Measurements from ENCODE around the gene MYO15B. TPM values are rescaled to one million over a fixed set of nuclear protein-coding genes. Genes with fewer than 3 reads are reported as not detected.

The MYO15B gene
- total RNA-seq, 1 experiment from 2014 or later: 30.3 TPM

DNA sequence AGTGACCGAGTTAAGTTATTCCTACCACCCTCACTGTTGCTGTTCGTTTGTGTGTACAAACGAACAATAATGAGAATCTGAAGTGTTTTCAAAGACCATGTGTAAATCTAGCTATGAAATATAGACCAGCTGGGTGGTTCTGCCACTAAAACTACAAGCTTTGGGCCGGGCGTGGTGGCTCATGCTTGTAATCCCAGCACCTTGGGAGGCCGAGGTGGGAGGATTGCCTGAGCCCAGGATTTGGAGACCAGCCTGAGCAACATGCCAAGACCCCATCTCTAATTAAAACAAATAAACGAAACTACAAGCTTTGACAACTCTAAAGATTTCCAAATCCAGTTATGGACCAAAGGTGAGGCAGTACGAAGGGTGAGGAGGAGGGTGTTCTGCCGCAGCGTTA lies 78.4 kb downstream of the MYO15B start:
- ChIA-PET RAD21 (ENCODE audit: low non-redundant PET in 1 of 2, low total read pairs in 2 of 2, uncharacterized antibody in 2 of 2, unreplicated experiment in 2 of 2) (interaction anchor here in 1 of 2 experiments (1.3 kb wide), 1 partner anchor 82 kb away, joined by 3 read pairs; no protein-coding TSS in a partner anchor), CTCF (interaction anchor here (1.4 to 2.4 kb wide), 4 partner anchors 11 to 65 kb away, joined by 4 to 14 read pairs (median 8); partner anchors contain the start of gene SMIM5), POLR2A (interaction anchor here (1.3 to 1.5 kb wide), 2 partner anchors 11 to 114 kb away, joined by 3 to 5 read pairs; a partner anchor contains a TSS)
- TF ChIP-seq EZH2 (IDR thresholded peaks at IDR 0.05) (no peak), CTCF (IDR thresholded peaks at IDR 0.05 in 2 of 3, conservative IDR thresholded peaks at IDR 0.05 in 1 of 3; ENCODE audit: borderline replicate concordance in 1 of 3, insufficient read depth in 1 of 3, low read depth in 2 of 3, low read length in 2 of 3) (no peak), ELF1 (IDR thresholded peaks at IDR 0.05; ENCODE audit: borderline replicate concordance, low read depth) (no peak), JUND (IDR thresholded peaks at IDR 0.05) (no peak), SP1 (IDR thresholded peaks at IDR 0.05; ENCODE audit: low read depth) (no peak), POLR2AphosphoS5 (IDR thresholded peaks at IDR 0.05; ENCODE audit: low read depth, low read length) (no peak), ZNF274 (IDR thresholded peaks at IDR 0.05; ENCODE audit: low read depth, low read length) (no peak), CEBPB (IDR thresholded peaks at IDR 0.05; ENCODE audit: low read depth) (no peak), TCF7L2 (IDR thresholded peaks at IDR 0.05; ENCODE audit: borderline replicate concordance, extremely low read depth, insufficient read depth, insufficient read length) (no peak), ZFX (IDR thresholded peaks at IDR 0.05) (no peak), RAD21 (IDR thresholded peaks at IDR 0.05; ENCODE audit: low read depth) (no peak), EGR1 (IDR thresholded peaks at IDR 0.05; ENCODE audit: low read depth) (no peak), REST (IDR thresholded peaks at IDR 0.05; ENCODE audit: low read depth) (no peak)
- TF ChIP-seq, protein P1, sequence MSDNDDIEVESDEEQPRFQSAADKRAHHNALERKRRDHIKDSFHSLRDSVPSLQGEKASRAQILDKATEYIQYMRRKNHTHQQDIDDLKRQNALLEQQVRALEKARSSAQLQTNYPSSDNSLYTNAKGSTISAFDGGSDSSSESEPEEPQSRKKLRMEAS (IDR thresholded peaks at IDR 0.05): no peak
- TF ChIP-seq, protein P2, sequence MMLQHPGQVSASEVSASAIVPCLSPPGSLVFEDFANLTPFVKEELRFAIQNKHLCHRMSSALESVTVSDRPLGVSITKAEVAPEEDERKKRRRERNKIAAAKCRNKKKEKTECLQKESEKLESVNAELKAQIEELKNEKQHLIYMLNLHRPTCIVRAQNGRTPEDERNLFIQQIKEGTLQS (IDR thresholded peaks at IDR 0.05): no peak
- Histone ChIP-seq H3K4me2 (ENCODE audit: low read length) (peak overlapping the region; percentile 81), H3K79me2 (ENCODE audit: insufficient read depth, low read length) (peaks cover 58% of the 10 kb centered on the region), H3K36me3 (ENCODE audit: control insufficient read depth in 1 of 2, insufficient read depth in 2 of 2, low read length in 2 of 2) (peaks cover 32 to 37% of the 10 kb centered on the region in 2 experiments), H3K9ac (ENCODE audit: low read length) (peak overlapping the region; percentile 89), H3K9me2 (ENCODE audit: insufficient read depth) (no peaks in the 10 kb centered on the region), H3K9me3 (ENCODE audit: control insufficient read depth in 1 of 2, insufficient read depth in 1 of 2, low read depth in 1 of 2, low read length in 2 of 2) (no peaks in the 10 kb centered on the region), H2AFZ (ENCODE audit: low read depth, low read length, poor library complexity, severe bottlenecking) (no peak overlapping the region), H3K4me3 (replicated peaks in 1 of 2; ENCODE audit: low read depth in 1 of 2, low read length in 2 of 2) (peak overlapping the region; percentile 79 to 83), H3K27ac (ENCODE audit: low read depth, low read length) (no peak overlapping the region), H3K27me3 (ENCODE audit: insufficient read depth, low read length) (no peaks in the 10 kb centered on the region), H4K20me1 (ENCODE audit: insufficient read depth) (no peaks in the 10 kb centered on the region), H3K4me1 (ENCODE audit: control insufficient read depth in 1 of 2, insufficient read depth in 2 of 2, low read length in 2 of 2) (peaks cover 13 to 19% of the 10 kb centered on the region in 2 experiments; a peak in 3 of 4 replicates)
- no peak for DNase-seq (ENCODE audit: low read depth, low spot score)
- ATAC-seq: no peak
- BruUV-seq (replicated peaks): no TSS peak
- intact Hi-C loops (cut with micrococcal nuclease): no loop called here

All from HCT116 (cell line).